Measurements from ENCODE around the gene TRPV3. TPM values are rescaled to one million over a fixed set of nuclear protein-coding genes. Genes with fewer than 3 reads are reported as not detected.

Gene TRPV3
- total and polyA plus RNA-seq, 4 donors = 0.10 to 0.91 (median 0.33) TPM

- no peak overlapping the region for H3K27ac ChIP-seq (ENCODE audit: low read depth in 1 of 2, low read length in 1 of 2)
- no peaks in the 10 kb centered on the region for H3K27me3 ChIP-seq (ENCODE audit: control insufficient read depth in 3 of 3, insufficient read depth in 3 of 3, low read length in 2 of 3)
- no peak overlapping the region for H3K9ac ChIP-seq (ENCODE audit: insufficient read depth in 1 of 2, low read length in 2 of 2)
- no peak overlapping the region for H3K4me3 ChIP-seq
- no peak for TF ChIP-seq CTCF (IDR thresholded peaks at IDR 0.05; ENCODE audit: control extremely low read depth, extremely low read depth)
- WGBS, 2 donors = 77 to 78% methylated on average over 16 of the region's 16 CpGs
- ATAC-seq (ENCODE audit: insufficient read depth, low FRiP score) = no peak
- H3K4me1 ChIP-seq (ENCODE audit: control insufficient read depth in 5 of 5, insufficient read depth in 5 of 5, low read length in 5 of 5) = no peaks in the 10 kb centered on the region
- peaks cover 0 to 1% (median 0%) of the 10 kb centered on the region in 4 donors for H3K9me3 ChIP-seq (ENCODE audit: control insufficient read depth in 4 of 4, insufficient read depth in 3 of 4, low read length in 3 of 4)
- DNase-seq = peak in 2 of 3 donors; percentile 27 to 33
- peaks cover 3 to 19% (median 8%) of the 10 kb centered on the region in 4 donors for H3K36me3 ChIP-seq (ENCODE audit: control insufficient read depth in 4 of 4, insufficient read depth in 4 of 4, low read length in 4 of 4)
Measured at GRCh38 chr17:3602499-3602898, 44.9 kb upstream of the TRPV3 start.

- WGBS, 2 donors = 93 to 96% methylated on average over 15 of the region's 15 CpGs
- TF ChIP-seq CTCF (IDR thresholded peaks at IDR 0.05; ENCODE audit: control extremely low read depth, extremely low read depth) = no peak
Measured at GRCh38 chr17:3600529-3601205, 43.1 kb upstream of the TRPV3 start.

GRCh38 chr17:3598078-3598477, 40.5 kb upstream of the TRPV3 start:
- no peak overlapping the region for H3K9ac ChIP-seq (ENCODE audit: insufficient read depth in 1 of 2, low read length in 2 of 2)
- H3K27me3 ChIP-seq (ENCODE audit: control insufficient read depth in 3 of 3, insufficient read depth in 3 of 3, low read length in 2 of 3) = peaks cover 0 to 3% (median 0%) of the 10 kb centered on the region in 3 donors
- 90 to 92% methylated on average over 13 of the region's 13 CpGs for WGBS, 2 donors
- ATAC-seq (ENCODE audit: insufficient read depth, low FRiP score) = no peak
- H3K4me3 ChIP-seq = no peak overlapping the region
- TF ChIP-seq CTCF (IDR thresholded peaks at IDR 0.05; ENCODE audit: control extremely low read depth, extremely low read depth) = no peak
- DNase-seq = no peak
- H3K36me3 ChIP-seq (ENCODE audit: control insufficient read depth in 4 of 4, insufficient read depth in 4 of 4, low read length in 4 of 4) = peaks cover 0 to 6% (median 5%) of the 10 kb centered on the region in 4 donors
- H3K9me3 ChIP-seq (ENCODE audit: control insufficient read depth in 4 of 4, insufficient read depth in 3 of 4, low read length in 3 of 4) = peaks cover 0 to 1% (median 0%) of the 10 kb centered on the region in 4 donors
- no peak overlapping the region for H3K27ac ChIP-seq (ENCODE audit: low read depth in 1 of 2, low read length in 1 of 2)
- peaks cover 0 to 10% (median 0%) of the 10 kb centered on the region in 5 donors for H3K4me1 ChIP-seq (ENCODE audit: control insufficient read depth in 5 of 5, insufficient read depth in 5 of 5, low read length in 5 of 5)

More at GRCh38 chr17:3600529-3601205, 43.1 kb upstream of the TRPV3 start:
- Histone ChIP-seq H3K4me1 (ENCODE audit: control insufficient read depth in 5 of 5, insufficient read depth in 5 of 5, low read length in 5 of 5) (no peaks in the 10 kb centered on the region), H3K27ac (ENCODE audit: low read depth in 1 of 2, low read length in 1 of 2) (no peak overlapping the region), H3K27me3 (ENCODE audit: control insufficient read depth in 3 of 3, insufficient read depth in 3 of 3, low read length in 2 of 3) (peaks cover 0 to under 1% (median 0%) of the 10 kb centered on the region in 3 donors), H3K4me3 (no peak overlapping the region), H3K9ac (ENCODE audit: insufficient read depth in 1 of 2, low read length in 2 of 2) (no peak overlapping the region), H3K36me3 (ENCODE audit: control insufficient read depth in 4 of 4, insufficient read depth in 4 of 4, low read length in 4 of 4) (peaks cover 0 to 10% (median 7%) of the 10 kb centered on the region in 4 donors), H3K9me3 (ENCODE audit: control insufficient read depth in 4 of 4, insufficient read depth in 3 of 4, low read length in 3 of 4) (peaks cover 0 to 1% (median 0%) of the 10 kb centered on the region in 4 donors)
- no peak for DNase-seq
- ATAC-seq (ENCODE audit: insufficient read depth, low FRiP score) = no peak
